Peyer's patch (tissue), 4 donors: ENCODE data around the gene LMTK2.

Source experiments
- POLR2A ChIP-seq, 2 donors: fragments of 450-650 bp; IDR thresholded peaks; one replicate each; pipeline ENCODE4 v1.5.1; 2017; ENCODE audit warnings: antibody characterized with exemption in 2 of 2, mild to moderate bottlenecking in 2 of 2, moderate library complexity in 2 of 2
- TF ChIP-seq, protein P1 (sequence below), 6 experiments: fragments of 450-650 bp in 4 of 6; fragments of 200-600 bp in 2 of 6; sonication (generic) in 1 of 6; IDR thresholded peaks; one replicate each; pipeline ENCODE4 v1.5.1; 2017 to 2019; ENCODE audit warnings: antibody characterized with exemption in 6 of 6, mild to moderate bottlenecking in 3 of 6, moderate library complexity in 1 of 6

DNA sequence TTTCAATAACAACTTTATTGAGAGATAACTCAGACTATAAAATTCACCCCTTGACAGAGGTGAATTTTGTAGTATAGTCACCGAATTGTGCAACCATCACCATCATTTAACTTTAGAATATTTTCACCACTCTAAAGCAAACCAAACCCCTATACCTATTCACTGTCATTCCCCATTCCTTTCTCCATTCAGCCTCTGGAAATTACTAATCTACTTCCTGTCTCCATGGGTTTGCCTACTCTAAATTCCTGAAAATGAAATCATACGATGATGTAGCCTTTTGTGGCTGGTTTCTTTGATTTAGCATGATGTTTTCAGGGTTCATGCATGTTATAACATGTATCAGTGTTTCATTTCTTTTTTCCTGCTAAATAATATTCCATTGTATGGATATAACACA is 15.6 kb upstream of the LMTK2 start:
- TF ChIP-seq POLR2A (IDR thresholded peaks at IDR 0.05) = no peak
- TF ChIP-seq, protein P1, sequence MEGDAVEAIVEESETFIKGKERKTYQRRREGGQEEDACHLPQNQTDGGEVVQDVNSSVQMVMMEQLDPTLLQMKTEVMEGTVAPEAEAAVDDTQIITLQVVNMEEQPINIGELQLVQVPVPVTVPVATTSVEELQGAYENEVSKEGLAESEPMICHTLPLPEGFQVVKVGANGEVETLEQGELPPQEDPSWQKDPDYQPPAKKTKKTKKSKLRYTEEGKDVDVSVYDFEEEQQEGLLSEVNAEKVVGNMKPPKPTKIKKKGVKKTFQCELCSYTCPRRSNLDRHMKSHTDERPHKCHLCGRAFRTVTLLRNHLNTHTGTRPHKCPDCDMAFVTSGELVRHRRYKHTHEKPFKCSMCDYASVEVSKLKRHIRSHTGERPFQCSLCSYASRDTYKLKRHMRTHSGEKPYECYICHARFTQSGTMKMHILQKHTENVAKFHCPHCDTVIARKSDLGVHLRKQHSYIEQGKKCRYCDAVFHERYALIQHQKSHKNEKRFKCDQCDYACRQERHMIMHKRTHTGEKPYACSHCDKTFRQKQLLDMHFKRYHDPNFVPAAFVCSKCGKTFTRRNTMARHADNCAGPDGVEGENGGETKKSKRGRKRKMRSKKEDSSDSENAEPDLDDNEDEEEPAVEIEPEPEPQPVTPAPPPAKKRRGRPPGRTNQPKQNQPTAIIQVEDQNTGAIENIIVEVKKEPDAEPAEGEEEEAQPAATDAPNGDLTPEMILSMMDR (IDR thresholded peaks at IDR 0.05) = no peak
